HEK293 (cell line): ENCODE measurements around the gene TCP11.

Experiments
- ZBTB49 ChIP-seq: fragments of 450-650 bp; formaldehyde crosslinking; IDR thresholded peaks from 2 replicates; pipeline ENCODE4 v1.5.1; 2016; ENCODE audit warnings: missing biosample characterization, missing genetic modification characterization, low read depth
- ZEB2 ChIP-seq: fragments of 450-650 bp; formaldehyde crosslinking; IDR thresholded peaks from 2 replicates; pipeline ENCODE4 v1.5.1; 2016; ENCODE audit warnings: missing biosample characterization, missing genetic modification characterization

DNA sequence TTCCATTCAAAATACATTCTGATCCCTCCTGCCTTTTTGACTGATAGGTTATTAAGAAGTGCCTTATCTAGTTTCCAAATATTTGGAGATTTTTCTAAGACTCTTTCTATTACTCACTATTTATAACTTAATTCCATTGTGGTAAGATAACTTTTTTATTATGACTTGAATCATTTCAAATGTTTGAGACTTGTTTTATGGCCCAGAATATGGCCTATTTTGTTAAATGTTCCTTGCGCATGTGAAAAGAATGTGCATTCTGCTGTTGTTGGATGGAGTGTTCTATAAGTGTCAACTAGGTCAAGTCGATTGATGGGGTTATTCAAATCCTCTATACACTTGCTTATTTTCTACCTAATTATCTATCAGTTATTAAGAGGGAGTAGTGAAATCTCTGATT is 13.1 kb upstream of the TCP11 start:
- no peak for TF ChIP-seq ZEB2 (tag by site-specific recombination)
- no peak for TF ChIP-seq ZBTB49 (tag by site-specific recombination)
